Gastrocnemius medialis (tissue), 4 donors: ENCODE data around the gene KIF26B. TPM values are rescaled to one million over a fixed set of nuclear protein-coding genes. Genes with fewer than 3 reads are reported as not detected.

Source experiments
- ATAC-seq, 2 donors: fragments of 150-250 bp; one replicate each; pipeline ENCODE4 v1.9.1; 2016
- DNase-seq, 2 donors: peaks; one replicate each; pipeline ENCODE4 v3.0.0-alpha.2; 2019
- H3K27ac ChIP-seq, 4 donors: fragments of 200-600 bp; sonication (generic); 1 replicate in 1 of 4; 2 replicates in 3 of 4; pipeline ENCODE4 v1.5.1; 2016 to 2018; ENCODE audit warnings: mild to moderate bottlenecking in 2 of 4, moderate library complexity in 1 of 4
- H3K27me3 ChIP-seq, 3 donors: fragments of 200-600 bp; sonication (generic) in 2 of 3; 1 replicate in 1 of 3; 2 replicates in 2 of 3; pipeline versions ENCODE4 v1.5.1 to v1.6.0; 2016 to 2019; ENCODE audit warnings: mild to moderate bottlenecking in 1 of 3, moderate library complexity in 1 of 3
- H3K36me3 ChIP-seq, 2 donors: fragments of 200-600 bp; sonication (generic) in 1 of 2; one replicate each; pipeline ENCODE4 v1.5.1; 2017 to 2018
- H3K4me1 ChIP-seq, 2 donors: fragments of 200-600 bp; sonication (generic) in 1 of 2; one replicate each; pipeline ENCODE4 v1.5.1; 2016 to 2017; ENCODE audit warnings: mild to moderate bottlenecking in 2 of 2
- H3K4me3 ChIP-seq, 4 donors: fragments of 200-600 bp; sonication (generic) in 3 of 4; 1 replicate in 1 of 4; 2 replicates in 3 of 4; pipeline ENCODE4 v1.5.1; 2016 to 2019; ENCODE audit warnings: mild to moderate bottlenecking in 2 of 4
- H3K9me3 ChIP-seq, 3 donors: fragments of 200-600 bp; sonication (generic) in 2 of 3; 1 replicate in 1 of 3; 2 replicates in 2 of 3; pipeline ENCODE4 v1.5.1; 2016 to 2019
- POLR2A ChIP-seq, 2 donors: fragments of 450-650 bp; IDR thresholded peaks; one replicate each; pipeline ENCODE4 v1.6.1; 2017; ENCODE audit warnings: antibody characterized with exemption in 2 of 2, mild to moderate bottlenecking in 2 of 2, moderate library complexity in 2 of 2
- in situ Hi-C, 4 donors: fragments of 200-750 bp; cut with MboI; loops; one replicate each; pipeline versions ENCODE4 v1.15.0 to v1.8.0; 2017; ENCODE audit warnings: low sequenced_read_pairs in 4 of 4
- intact Hi-C: fragments of 100-400 bp; cut with DNase I; formaldehyde crosslinking; loops from one replicate; pipeline ENCODE4 v1.15.1; 2023; ENCODE audit warnings: low total_unique reads
- total RNA-seq, 4 donors: library from RNA; depleted of rRNA; stranded (reverse); fragments of >200 nt; gene quantifications; one replicate each; pipeline versions ENCODE4 v1.1.0 to v1.2.3, GENCODE V29; 2016
- TF ChIP-seq, protein P1 (sequence below), 5 experiments: fragments of 450-650 bp in 3 of 5; fragments of 200-600 bp in 2 of 5; sonication (generic) in 2 of 5; IDR thresholded peaks in 4 of 5; conservative IDR thresholded peaks in 1 of 5; 1 replicate in 4 of 5; 2 replicates in 1 of 5; pipeline ENCODE4 v1.5.1; 2016 to 2019; ENCODE audit warnings: antibody characterized with exemption in 5 of 5, mild to moderate bottlenecking in 3 of 5, moderate library complexity in 3 of 5

Gene KIF26B
- total RNA-seq, 4 donors from 2014 or later: 0.02 to 0.20 (median 0.10) TPM; not detected in 1

DNA sequence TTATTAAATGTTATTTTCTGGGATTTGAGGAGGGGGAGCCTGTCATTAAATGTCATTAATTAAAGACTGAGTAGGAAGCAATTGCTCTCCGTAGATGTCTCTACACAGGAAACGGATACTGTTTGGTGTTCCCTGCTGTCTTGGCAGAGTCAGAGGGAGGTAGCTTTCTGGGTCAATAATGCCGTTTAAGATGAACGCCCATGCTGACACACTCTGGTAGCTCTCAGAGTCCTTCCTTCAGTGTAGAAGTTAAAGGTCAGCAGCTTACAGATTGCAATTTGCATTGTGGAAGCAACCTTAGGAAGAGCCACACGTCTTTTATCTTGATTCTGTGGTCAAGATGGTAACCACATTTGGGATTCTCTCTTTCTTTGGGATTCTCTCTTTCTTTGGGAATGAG, 257.5 kb downstream of the KIF26B start:
- TF ChIP-seq, protein P1, sequence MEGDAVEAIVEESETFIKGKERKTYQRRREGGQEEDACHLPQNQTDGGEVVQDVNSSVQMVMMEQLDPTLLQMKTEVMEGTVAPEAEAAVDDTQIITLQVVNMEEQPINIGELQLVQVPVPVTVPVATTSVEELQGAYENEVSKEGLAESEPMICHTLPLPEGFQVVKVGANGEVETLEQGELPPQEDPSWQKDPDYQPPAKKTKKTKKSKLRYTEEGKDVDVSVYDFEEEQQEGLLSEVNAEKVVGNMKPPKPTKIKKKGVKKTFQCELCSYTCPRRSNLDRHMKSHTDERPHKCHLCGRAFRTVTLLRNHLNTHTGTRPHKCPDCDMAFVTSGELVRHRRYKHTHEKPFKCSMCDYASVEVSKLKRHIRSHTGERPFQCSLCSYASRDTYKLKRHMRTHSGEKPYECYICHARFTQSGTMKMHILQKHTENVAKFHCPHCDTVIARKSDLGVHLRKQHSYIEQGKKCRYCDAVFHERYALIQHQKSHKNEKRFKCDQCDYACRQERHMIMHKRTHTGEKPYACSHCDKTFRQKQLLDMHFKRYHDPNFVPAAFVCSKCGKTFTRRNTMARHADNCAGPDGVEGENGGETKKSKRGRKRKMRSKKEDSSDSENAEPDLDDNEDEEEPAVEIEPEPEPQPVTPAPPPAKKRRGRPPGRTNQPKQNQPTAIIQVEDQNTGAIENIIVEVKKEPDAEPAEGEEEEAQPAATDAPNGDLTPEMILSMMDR (IDR thresholded peaks at IDR 0.05 in 4 of 5, conservative IDR thresholded peaks at IDR 0.05 in 1 of 5): no peak
- TF ChIP-seq POLR2A (IDR thresholded peaks at IDR 0.05): no peak
- in situ Hi-C loops (no loop called here), intact Hi-C loops (no loop called here)
- DNase-seq (no peak), ATAC-seq (no peak)
- no peak overlapping the region for H3K27ac ChIP-seq
- no peaks in the 10 kb centered on the region for H3K4me1 ChIP-seq
- H3K27me3 ChIP-seq: no peaks in the 10 kb centered on the region
- H3K4me3 ChIP-seq: no peak overlapping the region
- no peaks in the 10 kb centered on the region for H3K36me3 ChIP-seq
- no peaks in the 10 kb centered on the region for H3K9me3 ChIP-seq

DNA sequence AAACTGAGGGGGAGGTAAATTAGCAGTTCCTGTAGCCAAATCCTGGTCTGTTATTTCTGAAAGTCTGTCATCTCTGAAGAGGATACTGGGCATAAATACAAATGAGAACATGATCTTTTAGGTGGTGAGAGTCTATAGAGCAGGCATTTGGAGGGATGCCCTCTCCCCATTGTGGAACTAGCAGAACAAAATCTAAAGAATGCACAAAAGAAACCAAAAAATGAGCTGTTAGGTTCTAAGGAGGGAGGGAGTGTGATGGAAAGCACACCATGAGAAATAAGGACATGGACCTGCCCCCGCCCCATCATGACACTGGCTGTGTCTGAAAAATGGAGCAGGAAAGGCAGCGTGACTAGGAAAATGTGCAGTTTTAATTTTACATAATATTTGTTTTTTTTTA, 262.0 kb downstream of the KIF26B start:
- Histone ChIP-seq H3K36me3 (no peaks in the 10 kb centered on the region), H3K4me3 (no peak overlapping the region), H3K4me1 (no peaks in the 10 kb centered on the region), H3K27ac (no peak overlapping the region), H3K27me3 (peaks cover 0 to 5% (median 4%) of the 10 kb centered on the region in 3 donors), H3K9me3 (no peaks in the 10 kb centered on the region)
- ATAC-seq (no peak), DNase-seq (no peak)
- TF ChIP-seq, protein P1 (IDR thresholded peaks at IDR 0.05 in 4 of 5, conservative IDR thresholded peaks at IDR 0.05 in 1 of 5): no peak
- TF ChIP-seq POLR2A (IDR thresholded peaks at IDR 0.05): no peak
- intact Hi-C loops: no loop called here
- in situ Hi-C loops: no loop called here

DNA sequence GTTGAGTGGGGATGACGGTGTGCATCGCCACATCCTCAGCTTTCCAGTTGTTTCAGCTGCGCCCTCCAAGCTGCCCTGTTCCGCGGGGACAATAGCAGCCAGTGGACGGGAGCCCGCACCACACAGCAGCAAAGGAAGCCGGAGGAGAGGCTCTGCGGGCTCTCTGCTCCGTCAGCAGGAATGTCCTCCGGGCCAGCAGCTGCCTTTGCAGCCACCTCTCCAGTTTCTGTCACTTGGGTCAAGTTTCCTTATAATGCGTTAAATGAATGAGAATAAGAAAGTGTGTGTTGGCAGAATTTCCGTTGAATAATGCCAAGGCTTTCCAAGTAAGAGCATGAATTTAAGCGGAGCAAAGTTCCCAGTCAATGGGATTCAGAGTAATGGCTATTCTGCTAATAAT, 263.3 kb downstream of the KIF26B start:
- no peak for TF ChIP-seq POLR2A (IDR thresholded peaks at IDR 0.05)
- TF ChIP-seq, protein P1 (IDR thresholded peaks at IDR 0.05 in 4 of 5, conservative IDR thresholded peaks at IDR 0.05 in 1 of 5): no peak
- no peaks in the 10 kb centered on the region for H3K4me1 ChIP-seq
- H3K9me3 ChIP-seq: no peaks in the 10 kb centered on the region
- no peak overlapping the region for H3K27ac ChIP-seq
- no peak for ATAC-seq
- no peaks in the 10 kb centered on the region for H3K36me3 ChIP-seq
- H3K4me3 ChIP-seq: no peak overlapping the region
- H3K27me3 ChIP-seq: peaks cover 0 to 5% (median 4%) of the 10 kb centered on the region in 3 donors
- intact Hi-C loops (no loop called here), in situ Hi-C loops (no loop called here)
- DNase-seq: no peak

DNA sequence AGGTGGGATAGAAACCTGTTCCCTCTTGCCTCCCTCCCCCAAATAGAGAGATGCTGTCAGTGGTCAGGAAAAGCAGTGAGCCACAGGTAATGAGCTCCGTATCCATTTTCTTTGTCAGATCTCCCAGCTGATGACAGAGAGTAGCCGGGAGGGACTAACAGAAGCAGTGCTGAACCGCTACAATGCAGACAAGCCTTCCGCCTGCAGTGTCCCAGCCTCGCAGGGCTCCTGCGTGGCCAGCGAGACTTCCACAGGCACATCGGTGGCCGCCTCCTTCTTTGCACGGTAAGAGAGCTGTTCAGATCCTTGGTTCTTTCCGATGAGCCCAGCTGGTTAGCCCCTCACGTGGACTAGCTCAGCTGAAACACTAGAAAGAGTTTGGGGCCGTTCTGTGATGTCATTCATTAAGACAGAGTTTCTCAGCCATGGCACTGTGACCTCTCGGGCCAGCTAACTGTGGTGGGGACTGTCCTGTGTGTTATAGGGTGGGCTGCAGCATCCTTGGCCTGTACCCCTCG, 264.7 kb downstream of the KIF26B start:
- Histone ChIP-seq H3K36me3 (no peaks in the 10 kb centered on the region), H3K27ac (no peak overlapping the region), H3K27me3 (peaks cover 0 to 6% (median 5%) of the 10 kb centered on the region in 3 donors), H3K4me3 (no peak overlapping the region), H3K9me3 (no peaks in the 10 kb centered on the region), H3K4me1 (no peaks in the 10 kb centered on the region)
- in situ Hi-C loops: no loop called here
- TF ChIP-seq, protein P1 (IDR thresholded peaks at IDR 0.05 in 4 of 5, conservative IDR thresholded peaks at IDR 0.05 in 1 of 5): no peak
- no peak for TF ChIP-seq POLR2A (IDR thresholded peaks at IDR 0.05)
- intact Hi-C loops: no loop called here
- ATAC-seq (no peak), DNase-seq (no peak)

DNA sequence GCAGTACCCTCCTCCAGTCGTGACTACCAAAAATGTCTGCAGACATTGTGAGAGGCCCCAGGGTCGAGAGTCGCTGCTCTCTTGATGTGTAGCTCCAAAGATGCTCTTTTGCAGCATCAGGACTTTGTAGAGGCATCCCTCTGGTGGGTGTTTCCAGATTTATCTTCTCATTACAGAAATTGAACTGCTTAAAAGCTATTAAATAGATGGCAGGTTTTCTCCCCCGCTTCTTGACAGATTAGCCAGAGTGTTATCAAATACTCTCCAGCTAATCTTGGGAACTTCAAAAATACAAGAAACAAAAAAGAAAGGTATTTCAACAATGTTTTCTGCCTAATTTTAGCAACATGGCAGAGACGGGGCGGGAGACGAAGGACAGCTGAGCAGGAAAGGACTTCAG, 265.2 kb downstream of the KIF26B start:
- ATAC-seq: no peak
- Histone ChIP-seq H3K9me3 (no peaks in the 10 kb centered on the region), H3K4me1 (no peaks in the 10 kb centered on the region), H3K27ac (no peak overlapping the region), H3K36me3 (no peaks in the 10 kb centered on the region), H3K27me3 (peaks cover 0 to 6% (median 5%) of the 10 kb centered on the region in 3 donors), H3K4me3 (no peak overlapping the region)
- in situ Hi-C loops (no loop called here), intact Hi-C loops (no loop called here)
- no peak for TF ChIP-seq POLR2A (IDR thresholded peaks at IDR 0.05)
- TF ChIP-seq, protein P1 (IDR thresholded peaks at IDR 0.05 in 4 of 5, conservative IDR thresholded peaks at IDR 0.05 in 1 of 5): no peak
- DNase-seq: no peak
